Calu3 (cell line): Measurements from ENCODE around the gene MUC3A. TPM values are rescaled to one million over a fixed set of nuclear protein-coding genes. Genes with fewer than 3 reads are reported as not detected.

Source experiments
- BruUV-seq: library from RNA; stranded (reverse); fragments of 400-500 nt; replicated peaks from 2 replicates; lab custom pipeline; 2021; lab: Mats Ljungman, UMichigan
- CTCF ChIA-PET: fragments of 300-600 bp; sonication (Branson Sonifier 250); formaldehyde crosslinking; loops from one replicate; lab custom pipeline; 2022; ENCODE audit warnings: antibody characterized with exemption; lab: Charles Lee
- DNase-seq: peaks from one replicate; pipeline ENCODE4 v3.0.0; 2022
- H3K27ac Mint-ChIP-seq: one replicate; pipeline ENCODE4 v1.8.0; 2022; ENCODE audit warnings: mixed read lengths; ENCODE audit not compliant: unreplicated experiment
- H3K27me3 Mint-ChIP-seq: one replicate; pipeline ENCODE4 v1.8.0; 2022; ENCODE audit warnings: mixed read lengths; ENCODE audit not compliant: unreplicated experiment
- H3K36me3 Mint-ChIP-seq: one replicate; pipeline ENCODE4 v1.8.0; 2022; ENCODE audit warnings: mild to moderate bottlenecking, moderate library complexity, mixed read lengths; ENCODE audit not compliant: insufficient read depth, unreplicated experiment
- H3K4me1 Mint-ChIP-seq: one replicate; pipeline ENCODE4 v1.8.0; 2022; ENCODE audit warnings: mild to moderate bottlenecking, low read depth, mixed read lengths; ENCODE audit not compliant: unreplicated experiment
- H3K4me3 Mint-ChIP-seq: one replicate; pipeline ENCODE4 v1.8.0; 2022; ENCODE audit warnings: mild to moderate bottlenecking, low read depth, moderate library complexity, mixed read lengths; ENCODE audit not compliant: unreplicated experiment
- H3K9me3 Mint-ChIP-seq: one replicate; pipeline ENCODE4 v1.8.0; 2022; ENCODE audit warnings: low read depth, mixed read lengths; ENCODE audit not compliant: unreplicated experiment
- CTCF ChIP-seq: fragments of 200-600 bp; IDR thresholded peaks from one replicate; pipeline ENCODE4 v1.8.0; 2022; ENCODE audit warnings: antibody characterized with exemption; ENCODE audit not compliant: unreplicated experiment
- intact Hi-C: fragments of 100-400 bp; cut with micrococcal nuclease; formaldehyde crosslinking; loops from one replicate; pipeline ENCODE4 v1.10.0; 2022; ENCODE audit not compliant: unreplicated experiment
- total RNA-seq: library from RNA; stranded (reverse); gene quantifications from 2 replicates; pipeline ENCODE4 v1.2.3, GENCODE V29; 2022

Gene MUC3A
- total RNA-seq, 1 experiment from 2014 or later: 6.3 TPM

GRCh38 chr7:100971111-100972001, 22.0 kb downstream of the MUC3A start:
- Mint-ChIP-seq H3K27me3 (peaks cover 64% of the 10 kb centered on the region), H3K27ac (no peak overlapping the region), H3K4me1 (no peaks in the 10 kb centered on the region), H3K9me3 (peaks cover 3% of the 10 kb centered on the region), H3K36me3 (peaks cover 5% of the 10 kb centered on the region), H3K4me3 (no peak overlapping the region)
- DNase-seq: no peak
- no peak for TF ChIP-seq CTCF
- no TSS peak for BruUV-seq
- intact Hi-C loops: no loop called here
- CTCF ChIA-PET: interaction anchor here (0.6 kb wide), 1 partner anchor 152 kb away, joined by 3 read pairs; no protein-coding TSS in a partner anchor

- H3K27ac Mint-ChIP-seq: no peak overlapping the region
- H3K27me3 Mint-ChIP-seq: peaks cover 61% of the 10 kb centered on the region
- intact Hi-C loops: no loop called here
- CTCF ChIA-PET: no interaction called here
- H3K4me3 Mint-ChIP-seq: no peak overlapping the region
- DNase-seq: no peak
- peaks cover 5% of the 10 kb centered on the region for H3K36me3 Mint-ChIP-seq
- no TSS peak for BruUV-seq
- no peaks in the 10 kb centered on the region for H3K4me1 Mint-ChIP-seq
- peaks cover 3% of the 10 kb centered on the region for H3K9me3 Mint-ChIP-seq
- TF ChIP-seq CTCF: no peak
Observed at GRCh38 chr7:100972002-100972347, 22.6 kb downstream of the MUC3A start.

GRCh38 chr7:100974021-100974420, 24.7 kb downstream of the MUC3A start:
- no TSS peak for BruUV-seq
- Mint-ChIP-seq H3K36me3 (peaks cover 5% of the 10 kb centered on the region), H3K4me3 (no peak overlapping the region), H3K9me3 (peaks cover 3% of the 10 kb centered on the region), H3K4me1 (no peaks in the 10 kb centered on the region), H3K27ac (no peak overlapping the region), H3K27me3 (peaks cover 43% of the 10 kb centered on the region)
- no peak for DNase-seq
- CTCF ChIA-PET: interaction anchor here (0.7 to 0.9 kb wide), 2 partner anchors 13 to 78 kb away, joined by 3 read pairs; no protein-coding TSS in a partner anchor
- intact Hi-C loops: no loop called here
- no peak for TF ChIP-seq CTCF

GRCh38 chr7:100975371-100975821, 26.1 kb downstream of the MUC3A start:
- H3K4me1 Mint-ChIP-seq: no peaks in the 10 kb centered on the region
- H3K9me3 Mint-ChIP-seq: peaks cover 3% of the 10 kb centered on the region
- intact Hi-C loops: no loop called here
- peaks cover 5% of the 10 kb centered on the region for H3K36me3 Mint-ChIP-seq
- TF ChIP-seq CTCF: no peak
- no peak overlapping the region for H3K4me3 Mint-ChIP-seq
- BruUV-seq: no TSS peak
- CTCF ChIA-PET: no interaction called here
- H3K27ac Mint-ChIP-seq: no peak overlapping the region
- no peak for DNase-seq
- peaks cover 30% of the 10 kb centered on the region for H3K27me3 Mint-ChIP-seq
